Measurements from ENCODE around the gene IGDCC3.
"Not testable (repeated sequence)": the region's sequence is repeated elsewhere in the genome, so short reads cannot be mapped to it uniquely, and the experiment has no call there.

IGDCC3 gene

GRCh38 chr15:65368302-65369211, 9.2 kb downstream of the IGDCC3 start:
- DNase-seq: no peak

GRCh38 chr15:65366122-65366892, 11.5 kb downstream of the IGDCC3 start:
- no peak for DNase-seq

- no peak for DNase-seq
Measured at GRCh38 chr15:65365229-65365628, 12.6 kb downstream of the IGDCC3 start.

- DNase-seq: no peak
Measured at GRCh38 chr15:65363766-65364165, 14.0 kb downstream of the IGDCC3 start.

GRCh38 chr15:65363306-65363705, 14.5 kb downstream of the IGDCC3 start:
- no peak for DNase-seq

GRCh38 chr15:65362491-65362890, 15.3 kb downstream of the IGDCC3 start:
- no peak for DNase-seq

- no peak for DNase-seq
Measured at GRCh38 chr15:65361708-65362459, 15.9 kb downstream of the IGDCC3 start.

- DNase-seq: no peak
Measured at GRCh38 chr15:65360506-65360905, 17.3 kb downstream of the IGDCC3 start.

GRCh38 chr15:65355988-65356353, 21.8 kb downstream of the IGDCC3 start:
- no peak for DNase-seq

- no peak for DNase-seq
Measured at GRCh38 chr15:65355173-65355987, 22.4 kb downstream of the IGDCC3 start.

- no peak for DNase-seq
Measured at GRCh38 chr15:65354835-65355172, 23.0 kb downstream of the IGDCC3 start.

- not testable (repeated sequence) for DNase-seq
Measured at GRCh38 chr15:65351972-65352371, 25.8 kb downstream of the IGDCC3 start.

GRCh38 chr15:65349338-65349737, 28.5 kb downstream of the IGDCC3 start:
- DNase-seq: no peak

GRCh38 chr15:65347756-65348155, 30.0 kb downstream of the IGDCC3 start:
- DNase-seq: not testable (repeated sequence)

GRCh38 chr15:65346856-65347598, 30.8 kb downstream of the IGDCC3 start:
- no peak for DNase-seq

- DNase-seq: no peak
Measured at GRCh38 chr15:65344914-65345275, 32.9 kb downstream of the IGDCC3 start.

GRCh38 chr15:65344214-65344913, 33.4 kb downstream of the IGDCC3 start:
- DNase-seq: no peak

- no peak for DNase-seq
Measured at GRCh38 chr15:65343374-65343981, 34.3 kb downstream of the IGDCC3 start.

- DNase-seq: no peak
Measured at GRCh38 chr15:65342493-65342892, 35.3 kb downstream of the IGDCC3 start.

- no peak for DNase-seq
Measured at GRCh38 chr15:65339920-65340319, 37.9 kb downstream of the IGDCC3 start.

- no peak for DNase-seq
Measured at GRCh38 chr15:65339416-65339815, 38.4 kb downstream of the IGDCC3 start.

All from stimulated activated CD4-positive, alpha-beta T cell treated with anti-CD3 and anti-CD28 coated beads, Interleukin-4, amount 100 ng/mL, for 24 hours (primary cell).